Esophagus squamous epithelium (tissue), 4 donors: Measurements from ENCODE around the gene KRT4.

ENCODE experiments used
- POLR2A ChIP-seq, 4 donors: fragments of 450-650 bp; IDR thresholded peaks; one replicate each; pipeline ENCODE4 v1.6.1; 2017; ENCODE audit warnings: antibody characterized with exemption in 4 of 4, mild to moderate bottlenecking in 4 of 4, moderate library complexity in 3 of 4
- TF ChIP-seq, protein P1 (sequence below), 6 experiments: fragments of 450-650 bp in 4 of 6; fragments of 200-600 bp in 2 of 6; sonication (generic) in 2 of 6; IDR thresholded peaks; one replicate each; pipeline ENCODE4 v1.5.1; 2016 to 2019; ENCODE audit warnings: antibody characterized with exemption in 6 of 6, mild to moderate bottlenecking in 4 of 6, moderate library complexity in 4 of 6

DNA sequence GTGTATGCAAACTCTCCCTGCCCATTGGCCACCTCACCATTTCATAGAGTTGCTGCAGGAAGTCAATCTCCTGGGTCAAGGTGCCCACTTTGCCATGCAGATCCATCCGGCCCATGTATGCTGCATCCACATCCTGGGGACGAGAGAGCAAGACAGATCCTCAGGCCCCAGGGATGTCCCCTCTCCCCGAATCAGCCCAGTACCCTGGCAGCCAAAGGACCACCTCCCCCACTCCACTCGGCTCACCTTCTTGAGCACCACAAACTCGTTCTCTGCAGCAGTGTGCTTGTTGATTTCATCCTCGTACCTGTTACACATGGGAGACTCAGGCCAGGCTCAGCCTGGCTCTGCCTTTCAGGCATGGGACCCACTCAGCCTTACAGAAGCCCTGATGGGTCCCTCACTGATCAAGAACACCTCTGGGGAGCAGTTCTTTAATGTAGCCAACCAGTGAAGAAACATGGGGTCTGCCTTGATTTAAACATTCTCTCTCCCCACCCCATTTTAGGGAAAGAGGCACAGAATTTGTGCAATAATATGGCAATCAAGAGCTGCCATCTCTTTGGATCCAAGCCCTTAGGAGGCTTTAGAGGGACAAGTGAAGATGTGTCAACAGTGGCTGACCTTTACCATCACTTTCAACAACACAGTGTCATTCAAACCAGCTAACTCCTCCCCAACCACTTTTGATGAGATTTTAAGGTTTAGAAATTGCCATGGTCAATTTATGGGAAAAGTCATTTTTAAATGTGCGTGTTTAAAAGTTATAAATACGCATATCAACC lies 16.3 kb upstream of the KRT4 start:
- TF ChIP-seq, protein P1, sequence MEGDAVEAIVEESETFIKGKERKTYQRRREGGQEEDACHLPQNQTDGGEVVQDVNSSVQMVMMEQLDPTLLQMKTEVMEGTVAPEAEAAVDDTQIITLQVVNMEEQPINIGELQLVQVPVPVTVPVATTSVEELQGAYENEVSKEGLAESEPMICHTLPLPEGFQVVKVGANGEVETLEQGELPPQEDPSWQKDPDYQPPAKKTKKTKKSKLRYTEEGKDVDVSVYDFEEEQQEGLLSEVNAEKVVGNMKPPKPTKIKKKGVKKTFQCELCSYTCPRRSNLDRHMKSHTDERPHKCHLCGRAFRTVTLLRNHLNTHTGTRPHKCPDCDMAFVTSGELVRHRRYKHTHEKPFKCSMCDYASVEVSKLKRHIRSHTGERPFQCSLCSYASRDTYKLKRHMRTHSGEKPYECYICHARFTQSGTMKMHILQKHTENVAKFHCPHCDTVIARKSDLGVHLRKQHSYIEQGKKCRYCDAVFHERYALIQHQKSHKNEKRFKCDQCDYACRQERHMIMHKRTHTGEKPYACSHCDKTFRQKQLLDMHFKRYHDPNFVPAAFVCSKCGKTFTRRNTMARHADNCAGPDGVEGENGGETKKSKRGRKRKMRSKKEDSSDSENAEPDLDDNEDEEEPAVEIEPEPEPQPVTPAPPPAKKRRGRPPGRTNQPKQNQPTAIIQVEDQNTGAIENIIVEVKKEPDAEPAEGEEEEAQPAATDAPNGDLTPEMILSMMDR (IDR thresholded peaks at IDR 0.05) = no peak
- no peak for TF ChIP-seq POLR2A (IDR thresholded peaks at IDR 0.05)
